GM12878 (cell line): ENCODE data around the gene ZNF324. TPM values are rescaled to one million over a fixed set of nuclear protein-coding genes. Genes with fewer than 3 reads are reported as not detected.

Experiments used
- ATF7 ChIP-seq: fragments of 450-650 bp; IDR thresholded peaks from 2 replicates; pipeline ENCODE4 v1.6.1; 2016; ENCODE audit warnings: low read depth, mild to moderate bottlenecking
- BCLAF1 ChIP-seq: fragments of 450-650 bp; IDR thresholded peaks from 2 replicates; pipeline ENCODE4 v1.6.1; 2017; ENCODE audit warnings: antibody characterized with exemption, mild to moderate bottlenecking, moderate library complexity
- BMI1 ChIP-seq: fragments of 450-650 bp; IDR thresholded peaks from 2 replicates; pipeline ENCODE4 v1.6.1; 2016; ENCODE audit warnings: mild to moderate bottlenecking, moderate library complexity, borderline replicate concordance
- BRCA1 ChIP-seq: IDR thresholded peaks from 2 replicates; pipeline ENCODE4 v1.6.1; 2011; ENCODE audit warnings: low read depth, low read length, improper control_type of control experiment
- CBX5 ChIP-seq: sonication (generic); IDR thresholded peaks from 2 replicates; pipeline ENCODE4 v1.6.1; 2016; ENCODE audit warnings: low read depth, moderate library complexity, mild to moderate bottlenecking, inconsistent platforms
- GABPA ChIP-seq: IDR thresholded peaks from 2 replicates; pipeline ENCODE4 v1.6.1; 2014; ENCODE audit warnings: antibody characterized with exemption, low read depth, mild to moderate bottlenecking, inconsistent platforms
- HDAC6 ChIP-seq: fragments of 200-600 bp; sonication (generic); IDR thresholded peaks from one replicate; pipeline ENCODE4 v1.8.0; 2017; ENCODE audit warnings: antibody characterized with exemption; ENCODE audit not compliant: unreplicated experiment
- IRF5 ChIP-seq: fragments of 450-650 bp; IDR thresholded peaks from 2 replicates; pipeline ENCODE4 v1.6.1; 2017; ENCODE audit warnings: borderline replicate concordance
- JUNB ChIP-seq: IDR thresholded peaks from 2 replicates; pipeline ENCODE4 v1.6.1; 2016; ENCODE audit warnings: antibody characterized with exemption, mild to moderate bottlenecking
- KAT2A ChIP-seq: conservative IDR thresholded peaks from 2 replicates; pipeline ENCODE4 v1.6.1; 2011; ENCODE audit warnings: low read depth, low read length; ENCODE audit not compliant: control insufficient read depth
- LARP7 ChIP-seq: fragments of 450-650 bp; IDR thresholded peaks from 2 replicates; pipeline ENCODE4 v1.6.1; 2017; ENCODE audit warnings: mild to moderate bottlenecking
- NR2C2 ChIP-seq: IDR thresholded peaks from 2 replicates; pipeline ENCODE4 v1.6.1; 2011; ENCODE audit warnings: borderline replicate concordance, low read depth; ENCODE audit not compliant: control insufficient read depth, insufficient read length
- PKNOX1 ChIP-seq: fragments of 450-650 bp; IDR thresholded peaks from 2 replicates; pipeline ENCODE4 v1.6.1; 2016; ENCODE audit warnings: mild to moderate bottlenecking
- TBL1XR1 ChIP-seq: IDR thresholded peaks from 2 replicates; pipeline ENCODE4 v1.6.1; 2012; ENCODE audit warnings: low read depth, low read length, improper control_type of control experiment
- USF1 ChIP-seq: IDR thresholded peaks from 2 replicates; pipeline ENCODE4 v1.6.1; 2011; ENCODE audit warnings: borderline replicate concordance, low read depth, mild to moderate bottlenecking, moderate library complexity, mixed read lengths, low read length; ENCODE audit not compliant: insufficient read depth; ENCODE audit errors: extremely low read length
- USF2 ChIP-seq: IDR thresholded peaks from 2 replicates; pipeline ENCODE4 v1.6.1; 2011; ENCODE audit warnings: low read depth, low read length, improper control_type of control experiment, borderline replicate concordance
- ZBED1 ChIP-seq: IDR thresholded peaks from 2 replicates; pipeline ENCODE4 v1.6.1; 2016; ENCODE audit warnings: borderline replicate concordance
- ZNF24 ChIP-seq: fragments of 450-650 bp; IDR thresholded peaks from 2 replicates; pipeline ENCODE4 v1.6.1; 2017; ENCODE audit warnings: antibody characterized with exemption, mild to moderate bottlenecking
- ZNF687 ChIP-seq: fragments of 450-650 bp; IDR thresholded peaks from 2 replicates; pipeline ENCODE4 v1.6.1; 2017; ENCODE audit warnings: mild to moderate bottlenecking, moderate library complexity
- polyA plus RNA-seq, 11 experiments: library from polyadenylated mRNA; depleted of rRNA in 4 of 11; unstranded in 6 of 11; stranded (reverse) in 5 of 11; fragments of >200 nt; fragmentation: Nextera tagmentation in 4 of 11; fragmentation: Illumina TruSeq in 1 of 11; extraction: Ambion mirVana in 4 of 11; extraction: Trizol in 1 of 11; gene quantifications; 1 replicate in 1 of 11; 2 replicates in 10 of 11; pipeline versions ENCODE4 v1.2.1 to v1.2.3, GENCODE V29; 2011 to 2016; ENCODE audit warnings: inconsistent platforms in 2 of 11, missing spikeins in 2 of 11, low read depth in 1 of 11
- total RNA-seq, 4 experiments: library from RNA; depleted of rRNA in 3 of 4; stranded (reverse); fragments of >200 nt in 3 of 4; fragmentation: Illumina TruSeq in 1 of 4; extraction: Trizol in 1 of 4; gene quantifications; 2 replicates each; pipeline versions ENCODE4 v1.2.1 to v1.2.3, GENCODE V29; 2013 to 2021

The ZNF324 gene
- total and polyA plus RNA-seq, 10 of the 15 experiments (the other 5 are each of a cell fraction or from before 2014, with no cell fraction given), result 0.71 to 13.9 (median 7.0) TPM

- TF ChIP-seq USF1, result peak; percentile 16
- TF ChIP-seq ZBED1, result no peak
- no peak for TF ChIP-seq HDAC6
- no peak for TF ChIP-seq JUNB
- TF ChIP-seq BMI1, result peak; percentile 99
- peak; percentile 94 for TF ChIP-seq PKNOX1
- no peak for TF ChIP-seq CBX5
- no peak for TF ChIP-seq USF2
- TF ChIP-seq GABPA, result peak; percentile 96
- TF ChIP-seq IRF5, result no peak
- TF ChIP-seq KAT2A, result no peak
- TF ChIP-seq BRCA1, result no peak
- TF ChIP-seq BCLAF1, result no peak
- no peak for TF ChIP-seq ATF7
- no peak for TF ChIP-seq ZNF24
- TF ChIP-seq TBL1XR1, result no peak
- TF ChIP-seq LARP7, result peak; percentile 83
- no peak for TF ChIP-seq ZNF687
- no peak for TF ChIP-seq NR2C2
Observed at GRCh38 chr19:58451358-58452101, 15.3 kb upstream of the ZNF324 start, which contains the start of gene ZNF324B (continued).
